HTERT RPE-1 (cell line): ENCODE data around the gene TRIM44.
"Not testable (repeated sequence)": the region's sequence is repeated elsewhere in the genome, so short reads cannot be mapped to it uniquely, and the experiment has no call there.

Source experiments
- in situ Hi-C: fragments of 300-500 bp; cut with MboI; formaldehyde crosslinking; loops from 4 replicates; pipeline ENCODE4 v1.14.3; 2020; ENCODE audit warnings: low sequenced_read_pairs

The TRIM44 gene

DNA sequence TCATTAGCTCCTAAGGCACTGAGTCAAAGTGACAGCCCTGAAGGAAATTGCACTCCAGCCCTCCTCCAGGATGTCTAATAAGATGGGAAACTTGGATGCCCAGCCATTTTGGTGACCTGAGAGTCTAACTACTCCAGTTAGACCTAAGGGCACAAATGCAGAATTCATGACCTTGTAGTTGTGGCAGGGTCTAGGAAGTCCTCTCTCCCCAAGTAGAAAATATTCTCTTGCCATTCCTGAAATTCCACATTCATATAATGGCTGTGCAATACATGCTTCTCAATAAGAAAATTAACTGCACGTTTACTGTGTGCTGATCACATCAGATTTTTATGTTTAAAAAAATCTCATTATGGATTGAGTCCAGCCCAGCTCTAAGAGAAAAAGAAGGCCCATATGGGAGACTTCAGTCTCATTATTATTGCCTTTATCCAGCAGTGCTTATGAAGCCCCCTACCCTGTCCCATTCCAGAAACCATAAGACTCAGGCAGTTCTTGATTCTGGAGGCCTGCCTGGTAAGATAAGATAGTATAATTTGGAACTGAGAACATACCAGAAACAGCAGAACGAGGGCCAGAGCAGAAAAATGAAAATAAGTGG is 147.6 kb downstream of the TRIM44 start:
- in situ Hi-C loops, result no loop called here

- in situ Hi-C loops, result no loop called here
Measured at GRCh38 chr11:35811783-35812182, 149.2 kb downstream of the TRIM44 start.

GRCh38 chr11:35812828-35813227 is 150.3 kb downstream of the TRIM44 start:
- in situ Hi-C loops, result no loop called here

DNA sequence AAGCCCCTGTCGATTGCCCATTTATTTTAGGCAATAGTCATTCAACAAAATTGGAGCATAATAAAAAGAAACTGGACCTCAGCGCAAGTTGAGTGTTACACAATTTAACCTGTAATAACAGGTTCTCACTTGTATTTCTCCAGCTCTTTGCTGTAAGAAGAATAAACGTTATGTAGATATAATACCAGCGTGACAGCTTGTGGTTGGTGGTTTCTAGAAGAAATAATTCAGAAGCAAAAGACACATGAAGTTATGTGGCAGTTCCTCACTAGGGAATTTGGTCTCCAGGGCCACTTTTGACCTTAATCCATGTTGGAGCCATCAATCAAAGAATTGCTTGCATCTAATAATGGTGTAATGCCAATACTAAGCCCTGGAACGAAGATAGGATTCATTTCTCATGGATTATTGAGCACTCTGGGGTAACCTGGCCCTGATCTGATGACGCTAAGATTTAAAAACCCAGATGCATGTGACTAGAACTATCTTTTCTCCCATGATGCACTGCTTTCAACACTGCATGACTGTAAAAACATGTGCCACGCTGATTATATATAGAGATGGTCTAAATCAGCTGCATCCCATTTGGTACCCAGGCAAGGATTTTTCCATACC is 151.6 kb downstream of the TRIM44 start:
- in situ Hi-C loops, result no loop called here

- in situ Hi-C loops, result no loop called here
Measured at GRCh38 chr11:35814720-35815305, 152.2 kb downstream of the TRIM44 start.

DNA sequence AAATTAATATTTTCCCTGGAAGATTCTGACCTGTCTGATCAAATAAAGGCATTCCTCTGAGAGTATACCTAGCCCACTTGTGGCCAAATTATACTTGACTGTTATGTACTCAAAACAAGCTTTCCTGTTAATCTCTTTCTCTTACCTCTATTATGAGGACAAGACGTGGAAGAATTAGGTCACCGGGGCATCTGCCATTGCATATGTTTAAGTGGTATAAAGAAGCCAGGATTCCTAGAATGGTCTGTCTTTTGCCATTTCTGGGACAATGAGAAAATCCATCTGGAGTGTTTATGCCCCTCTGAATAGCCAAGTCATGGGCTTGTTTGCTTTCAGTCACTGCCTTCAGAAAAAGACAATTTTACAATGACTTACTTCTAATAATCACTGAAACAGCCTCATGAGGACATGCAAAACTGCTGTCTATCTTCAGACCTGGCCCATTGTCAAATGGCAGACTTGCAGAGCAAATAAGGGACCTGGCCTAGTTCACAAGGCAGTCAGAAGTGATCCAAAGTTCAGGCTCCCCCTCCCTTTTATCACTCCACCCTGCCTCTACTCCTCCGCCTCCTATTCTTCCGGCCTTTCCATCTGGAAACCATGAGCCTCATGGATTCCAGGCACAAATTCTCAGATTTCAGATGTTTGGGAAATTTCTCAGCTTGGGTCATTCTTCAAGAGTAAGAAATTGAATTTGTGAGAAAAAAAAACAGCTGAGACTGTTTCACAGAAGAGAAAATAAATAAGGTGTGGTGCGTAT is 153.2 kb downstream of the TRIM44 start:
- in situ Hi-C loops, result no loop called here

DNA sequence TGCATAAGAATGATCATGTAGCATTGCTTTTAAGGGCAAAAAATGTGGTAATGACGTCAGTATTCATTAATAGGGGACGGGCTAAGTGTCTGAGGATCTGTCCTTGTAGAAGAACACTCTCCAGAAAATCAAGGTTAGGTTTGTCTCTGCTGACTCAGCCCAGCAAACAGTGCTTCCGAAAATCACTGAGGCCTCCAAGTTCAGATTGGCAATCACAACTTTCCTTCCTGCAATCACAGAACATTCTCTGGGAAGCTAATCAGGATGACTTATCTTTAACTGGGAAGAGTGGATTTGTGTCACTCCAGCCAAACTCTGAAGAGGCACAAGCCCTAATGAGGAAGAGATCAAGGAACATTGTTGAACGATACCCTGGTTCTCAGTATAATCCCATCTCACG is 158.0 kb downstream of the TRIM44 start:
- in situ Hi-C loops, result no loop called here

- in situ Hi-C loops, result no loop called here
Measured at GRCh38 chr11:35822815-35823495, 160.4 kb downstream of the TRIM44 start.

DNA sequence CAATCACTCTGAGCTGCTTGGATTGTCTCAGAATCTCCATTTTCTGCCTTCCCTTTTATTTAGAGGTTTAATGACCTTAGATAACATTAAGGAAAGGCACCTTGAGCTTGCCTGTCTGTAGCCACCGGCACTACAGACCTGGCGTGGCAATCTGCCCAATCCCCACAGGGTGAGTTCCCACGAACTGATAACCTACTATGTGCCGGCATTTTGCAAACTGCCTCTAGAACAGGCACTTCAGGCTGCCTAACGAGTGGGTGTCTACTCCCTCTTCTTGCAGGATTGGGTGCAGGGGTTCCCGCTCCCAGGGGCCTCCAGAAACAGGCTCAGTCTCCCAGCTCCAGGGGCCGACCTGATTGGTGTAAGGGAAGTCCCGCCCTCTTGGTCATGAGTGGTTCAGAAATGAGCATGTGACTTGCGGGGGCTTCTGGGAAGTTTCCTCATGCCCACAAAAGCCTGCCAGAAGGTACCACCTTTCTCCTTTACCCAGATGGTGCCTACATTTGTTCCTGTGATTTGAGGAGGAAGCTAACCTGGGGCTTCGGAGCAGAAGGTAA is 161.2 kb downstream of the TRIM44 start:
- in situ Hi-C loops, result no loop called here

GRCh38 chr11:35825386-35825785 is 162.8 kb downstream of the TRIM44 start:
- in situ Hi-C loops, result no loop called here

- in situ Hi-C loops, result no loop called here
Measured at GRCh38 chr11:35826006-35826405, 163.4 kb downstream of the TRIM44 start.

- in situ Hi-C loops, result no loop called here
Measured at GRCh38 chr11:35826949-35827348, 164.4 kb downstream of the TRIM44 start.

DNA sequence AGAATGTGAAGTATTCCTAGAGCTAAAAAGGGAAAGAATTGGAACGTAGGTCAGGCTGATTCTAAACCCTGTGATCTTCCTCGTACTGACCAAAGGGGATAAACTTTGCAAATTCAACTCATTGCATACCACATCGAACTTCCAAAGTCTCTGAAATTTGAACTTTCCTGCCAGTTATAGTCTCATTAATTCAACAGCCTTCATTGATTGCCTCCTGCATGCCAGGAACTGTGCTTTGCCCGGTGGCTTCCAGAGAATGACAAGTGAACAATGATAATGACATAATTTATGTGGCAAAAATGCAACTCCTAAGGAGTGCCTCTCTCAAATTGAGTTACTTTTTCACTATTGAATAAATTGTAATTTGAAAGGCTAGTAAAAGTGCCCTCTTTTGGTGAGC is 173.6 kb downstream of the TRIM44 start:
- in situ Hi-C loops, result no loop called here

DNA sequence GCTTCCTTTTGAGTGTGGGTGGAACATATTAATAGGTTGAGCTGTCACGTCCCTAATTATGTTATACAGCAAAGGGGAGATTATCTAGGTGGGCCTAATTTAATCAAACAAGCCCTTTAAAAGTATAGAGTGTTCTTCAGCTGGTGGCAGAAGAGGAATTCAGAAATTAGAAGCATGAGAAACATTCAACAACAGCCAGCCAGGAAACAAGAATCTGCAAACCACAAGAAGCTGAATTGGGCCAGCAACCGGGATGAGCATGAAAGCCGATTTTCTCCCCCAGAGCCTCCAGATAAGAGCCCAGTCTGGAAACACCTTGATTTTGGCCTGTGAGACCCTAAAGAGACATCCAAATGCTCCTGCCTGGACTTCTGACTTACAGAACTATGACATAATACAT is 175.5 kb downstream of the TRIM44 start:
- in situ Hi-C loops, result no loop called here

DNA sequence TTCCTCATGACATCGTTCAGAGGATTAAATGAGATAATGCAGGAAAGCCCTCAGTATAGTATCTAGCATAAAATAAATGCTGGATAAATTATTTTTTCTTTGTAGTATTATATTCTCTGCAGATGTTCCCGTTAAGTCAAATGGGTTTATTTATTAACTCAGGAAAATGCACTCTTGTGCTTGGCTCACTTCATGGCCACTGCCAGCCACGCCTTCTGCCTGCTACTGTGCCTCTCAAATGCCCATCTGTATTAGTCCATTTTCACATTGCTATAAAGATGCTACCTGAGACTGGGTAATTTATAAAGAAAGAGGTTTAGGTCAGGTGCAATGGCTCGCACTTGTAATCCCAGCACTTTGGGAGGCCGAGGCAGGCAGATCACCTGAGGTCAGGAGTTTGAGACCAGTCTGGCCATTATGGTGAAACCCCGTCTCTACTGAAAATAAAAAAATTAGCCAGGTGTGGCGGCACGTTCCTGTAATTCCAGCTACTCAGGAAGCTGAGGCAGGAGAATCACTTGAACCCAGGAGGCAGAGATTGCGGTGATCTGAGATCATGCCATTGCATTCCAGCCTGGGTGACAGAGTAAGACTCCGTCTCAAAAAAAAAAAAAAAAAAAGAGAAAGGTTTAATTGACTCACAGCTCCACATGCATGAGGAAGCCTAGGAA is 176.3 kb downstream of the TRIM44 start:
- in situ Hi-C loops, result not testable (repeated sequence)

DNA sequence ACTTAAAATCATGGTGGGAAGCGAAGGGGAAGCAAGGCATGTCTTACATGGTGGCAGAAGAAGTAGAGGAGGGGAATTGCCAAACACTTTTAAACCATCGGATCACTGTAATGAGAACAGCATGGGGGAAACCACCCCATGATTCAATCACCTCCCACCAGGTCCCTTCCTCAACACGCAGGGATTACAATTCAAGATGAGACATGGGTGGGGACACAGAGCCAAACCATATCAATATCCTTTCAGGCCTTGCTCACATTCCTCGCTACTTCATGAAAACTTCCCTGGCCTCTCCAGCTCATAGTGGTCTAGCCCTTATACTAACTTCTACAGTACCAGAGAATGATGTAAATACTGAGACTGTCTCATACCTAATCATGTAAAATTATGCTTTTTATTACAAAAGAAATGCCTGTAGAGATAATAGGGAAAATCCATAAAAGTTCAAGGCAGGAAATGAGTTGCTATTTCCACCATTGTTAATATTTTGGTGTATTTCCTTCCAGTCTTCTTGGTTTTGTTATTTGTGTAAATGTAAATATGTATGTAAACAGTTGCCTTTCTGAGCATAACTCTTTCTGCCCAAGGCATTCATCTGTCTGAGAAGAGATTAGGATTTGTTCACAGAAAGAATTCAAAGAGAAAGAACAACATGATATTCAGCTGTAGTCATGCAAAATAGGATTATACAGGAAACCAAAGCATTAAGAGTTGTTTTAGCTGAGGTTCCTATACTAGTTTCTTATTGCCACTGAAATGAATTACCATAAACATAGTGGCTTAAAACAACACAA is 177.0 kb downstream of the TRIM44 start:
- in situ Hi-C loops, result no loop called here

DNA sequence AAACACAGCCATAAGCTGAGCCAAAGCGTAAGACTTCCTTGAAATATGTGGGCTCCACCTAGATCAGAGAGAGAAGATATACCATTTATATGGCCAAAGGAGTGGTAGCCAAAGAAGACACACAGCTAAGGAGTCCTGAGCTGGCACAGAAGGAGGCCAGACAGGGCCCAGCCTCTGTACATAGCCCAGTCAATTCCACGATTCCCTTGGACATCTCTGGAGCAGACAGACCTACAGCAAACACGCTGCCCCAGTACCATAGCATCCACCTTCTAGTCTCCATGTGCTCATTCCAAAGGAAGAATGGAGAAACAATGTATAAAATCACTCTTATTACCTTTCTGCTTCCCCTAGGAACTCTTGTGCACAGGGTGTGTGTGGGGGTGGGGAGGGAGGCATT is 179.2 kb downstream of the TRIM44 start:
- in situ Hi-C loops, result no loop called here

GRCh38 chr11:35842958-35843357 is 180.4 kb downstream of the TRIM44 start:
- in situ Hi-C loops, result no loop called here

DNA sequence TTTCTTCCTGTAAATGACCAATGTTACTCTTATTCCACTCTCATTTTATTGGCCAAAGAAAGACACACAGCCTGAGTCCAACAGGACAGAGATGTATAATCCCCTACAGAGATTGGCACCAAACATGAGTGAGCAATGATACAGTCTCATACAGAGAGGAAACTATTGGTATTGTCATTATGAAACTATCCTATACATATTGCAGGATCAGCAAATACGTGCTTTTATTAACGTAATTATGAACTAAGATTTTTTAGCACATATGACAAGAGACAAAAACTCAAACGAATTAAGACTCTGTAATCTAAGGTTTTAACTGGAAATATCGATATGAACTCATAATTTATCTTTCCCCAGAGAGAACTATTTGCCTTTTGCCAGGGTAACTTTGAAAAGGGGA is 182.0 kb downstream of the TRIM44 start:
- in situ Hi-C loops, result no loop called here

DNA sequence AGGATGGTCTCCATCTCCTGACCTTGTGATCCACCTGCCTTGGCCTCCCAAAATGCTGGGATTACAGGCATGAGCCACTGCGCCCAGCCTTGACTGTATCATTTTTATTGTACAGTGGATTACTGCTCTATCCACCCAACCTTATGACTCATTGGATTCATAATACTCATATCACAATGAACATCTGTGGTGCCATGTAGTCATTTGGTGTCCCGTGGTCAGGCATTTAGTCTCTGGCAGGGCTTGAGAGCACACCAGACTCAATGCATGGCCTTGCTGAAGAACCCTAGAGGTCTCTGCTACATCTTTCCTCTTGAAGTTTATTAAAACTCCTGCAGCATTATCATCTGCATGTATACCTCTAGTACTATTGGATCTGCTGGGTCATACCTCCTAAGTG is 183.3 kb downstream of the TRIM44 start:
- in situ Hi-C loops, result no loop called here
